Ishikawa (cell line): ENCODE data around the gene ELP4.

Source experiments
- CEBPB ChIP-seq: IDR thresholded peaks from 2 replicates; pipeline ENCODE4 v1.6.1; 2012
- CREB1 ChIP-seq: IDR thresholded peaks from 2 replicates; pipeline ENCODE4 v1.6.1; 2012; ENCODE audit warnings: low read depth
- EGR1 ChIP-seq: IDR thresholded peaks from 2 replicates; pipeline ENCODE4 v1.6.1; 2012
- EP300 ChIP-seq: IDR thresholded peaks from 2 replicates; pipeline ENCODE4 v1.6.1; 2012; ENCODE audit warnings: borderline replicate concordance
- FOXM1 ChIP-seq: IDR thresholded peaks from 2 replicates; pipeline ENCODE4 v1.6.1; 2012; ENCODE audit warnings: low read depth, borderline replicate concordance
- MAX ChIP-seq: IDR thresholded peaks from 2 replicates; pipeline ENCODE4 v1.6.1; 2012
- NFIC ChIP-seq: IDR thresholded peaks from 2 replicates; pipeline ENCODE4 v1.6.1; 2012
- RAD21 ChIP-seq: IDR thresholded peaks from 2 replicates; pipeline ENCODE4 v1.6.1; 2012; ENCODE audit warnings: low read depth
- REST ChIP-seq: IDR thresholded peaks from 2 replicates; pipeline ENCODE4 v1.6.1; 2012; ENCODE audit warnings: low read depth, mild to moderate bottlenecking
- TAF1 ChIP-seq: IDR thresholded peaks from 2 replicates; pipeline ENCODE4 v1.6.1; 2012; ENCODE audit warnings: low read depth, mild to moderate bottlenecking
- TCF12 ChIP-seq: IDR thresholded peaks from 2 replicates; pipeline ENCODE4 v1.6.1; 2012; ENCODE audit warnings: low read depth
- TEAD4 ChIP-seq: IDR thresholded peaks from 2 replicates; pipeline ENCODE4 v1.6.1; 2012
- USF1 ChIP-seq: IDR thresholded peaks from 2 replicates; pipeline ENCODE4 v1.6.1; 2012
- YY1 ChIP-seq: IDR thresholded peaks from 2 replicates; pipeline ENCODE4 v1.6.1; 2012; ENCODE audit warnings: low read depth
- ZBTB7A ChIP-seq: IDR thresholded peaks from 2 replicates; pipeline ENCODE4 v1.6.1; 2012; ENCODE audit warnings: low read depth

The ELP4 gene

GRCh38 chr11:31768749-31769640, 259.4 kb downstream of the ELP4 start:
- TF ChIP-seq NFIC (no peak), TCF12 (no peak), EGR1 (no peak), TEAD4 (no peak), CEBPB (no peak), ZBTB7A (no peak), USF1 (no peak), FOXM1 (no peak), TAF1 (no peak), REST (no peak)

GRCh38 chr11:31770011-31770700, 260.6 kb downstream of the ELP4 start:
- TF ChIP-seq EGR1, result no peak
- no peak for TF ChIP-seq USF1
- TF ChIP-seq TCF12, result no peak
- no peak for TF ChIP-seq MAX
- no peak for TF ChIP-seq FOXM1
- TF ChIP-seq TAF1, result no peak
- TF ChIP-seq CEBPB, result no peak
- no peak for TF ChIP-seq YY1
- TF ChIP-seq ZBTB7A, result no peak
- TF ChIP-seq TEAD4, result no peak
- no peak for TF ChIP-seq CREB1
- no peak for TF ChIP-seq NFIC
- TF ChIP-seq REST, result no peak

- TF ChIP-seq NFIC, result no peak
- no peak for TF ChIP-seq EP300
- no peak for TF ChIP-seq REST
- TF ChIP-seq TEAD4, result no peak
- no peak for TF ChIP-seq EGR1
- no peak for TF ChIP-seq CREB1
- TF ChIP-seq TCF12, result no peak
- no peak for TF ChIP-seq USF1
- TF ChIP-seq ZBTB7A, result no peak
- TF ChIP-seq YY1, result no peak
- no peak for TF ChIP-seq MAX
- no peak for TF ChIP-seq FOXM1
- no peak for TF ChIP-seq TAF1
Observed at GRCh38 chr11:31772412-31772811, 262.8 kb downstream of the ELP4 start.

- no peak for TF ChIP-seq YY1
- no peak for TF ChIP-seq TEAD4
- TF ChIP-seq CREB1, result no peak
- no peak for TF ChIP-seq RAD21
- TF ChIP-seq FOXM1, result no peak
- TF ChIP-seq TCF12, result no peak
- no peak for TF ChIP-seq MAX
- TF ChIP-seq EGR1, result no peak
- no peak for TF ChIP-seq USF1
- TF ChIP-seq REST, result no peak
Observed at GRCh38 chr11:31779374-31779791, 269.8 kb downstream of the ELP4 start.
